Stimulated activated CD4-positive, alpha-beta T cell treated with anti-CD3 and anti-CD28 coated beads, Interleukin-1b, Interleukin-23, amount 100 ng/mL, for 1 hour (primary cell): ENCODE results near the gene FBH1.
A peak's percentile ranks its signal among the peaks of the same experiment; 100 is the strongest.
"Not testable (repeated sequence)": the region's sequence is repeated elsewhere in the genome, so short reads cannot be mapped to it uniquely, and the experiment has no call there.

Experiments
- DNase-seq, 2 donors: peaks; one replicate each; pipeline ENCODE4 v3.0.0-alpha.2; 2020; ENCODE audit warnings: low read depth in 2 of 2

Gene FBH1

DNA sequence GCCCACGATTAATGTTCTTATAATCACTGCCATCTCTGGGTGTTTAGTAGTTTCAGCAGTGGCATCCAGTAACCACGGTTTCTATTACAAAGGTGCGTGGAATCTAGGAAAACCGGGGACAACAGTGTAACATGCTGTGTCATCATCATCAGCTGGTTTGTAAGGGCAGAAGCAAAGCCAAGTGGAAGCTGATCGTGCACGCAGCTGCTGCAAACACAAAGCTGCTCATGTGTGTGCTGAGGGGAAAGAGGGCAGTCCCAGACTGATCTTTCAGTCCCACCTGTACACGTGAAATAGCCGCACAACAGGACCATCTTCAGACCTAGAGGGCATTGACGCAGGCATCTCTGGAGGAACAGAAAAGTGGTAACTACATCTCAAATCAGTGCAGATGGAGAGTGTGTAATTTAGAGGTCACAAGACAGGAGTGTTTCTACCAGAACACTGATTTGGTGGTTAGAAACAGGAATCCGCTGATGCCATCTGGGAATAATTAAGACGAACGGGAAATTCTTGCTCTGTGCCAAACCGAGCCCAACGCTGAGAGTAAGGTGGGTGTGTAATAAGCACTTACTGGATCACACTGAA lies 13.8 kb upstream of the FBH1 start:
- DNase-seq, result no peak

DNA sequence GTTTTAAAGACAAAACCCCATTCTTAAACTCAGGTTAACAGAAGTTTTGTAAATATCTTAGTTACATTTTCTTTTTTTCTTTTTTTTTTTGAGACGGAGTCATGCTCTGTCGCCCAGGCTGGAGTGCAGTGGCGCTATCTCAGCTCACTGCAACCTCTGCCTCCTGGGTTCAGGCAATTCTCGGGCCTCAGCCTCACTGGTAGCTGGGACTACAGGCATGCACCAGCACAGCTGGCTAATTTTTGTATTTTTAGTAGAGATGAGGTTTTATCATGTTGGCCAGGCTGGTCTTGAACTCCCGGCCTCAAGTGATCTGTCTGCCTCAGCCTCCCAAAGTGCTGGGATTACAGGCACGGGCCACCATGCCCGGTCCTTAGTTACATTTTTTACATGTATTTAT lies 13.0 kb upstream of the FBH1 start:
- DNase-seq, result not testable (repeated sequence)

GRCh38 chr10:5882961-5883360 lies 7.1 kb upstream of the FBH1 start:
- no peak for DNase-seq

- no peak for DNase-seq
Measured at GRCh38 chr10:5885619-5886018, 4.4 kb upstream of the FBH1 start.

- no peak for DNase-seq
Measured at GRCh38 chr10:5887029-5887428, 3.0 kb upstream of the FBH1 start.

GRCh38 chr10:5887641-5888040 lies 2.4 kb upstream of the FBH1 start:
- no peak for DNase-seq

- DNase-seq, result no peak
Measured at GRCh38 chr10:5888351-5888750, 1.7 kb upstream of the FBH1 start.

DNA sequence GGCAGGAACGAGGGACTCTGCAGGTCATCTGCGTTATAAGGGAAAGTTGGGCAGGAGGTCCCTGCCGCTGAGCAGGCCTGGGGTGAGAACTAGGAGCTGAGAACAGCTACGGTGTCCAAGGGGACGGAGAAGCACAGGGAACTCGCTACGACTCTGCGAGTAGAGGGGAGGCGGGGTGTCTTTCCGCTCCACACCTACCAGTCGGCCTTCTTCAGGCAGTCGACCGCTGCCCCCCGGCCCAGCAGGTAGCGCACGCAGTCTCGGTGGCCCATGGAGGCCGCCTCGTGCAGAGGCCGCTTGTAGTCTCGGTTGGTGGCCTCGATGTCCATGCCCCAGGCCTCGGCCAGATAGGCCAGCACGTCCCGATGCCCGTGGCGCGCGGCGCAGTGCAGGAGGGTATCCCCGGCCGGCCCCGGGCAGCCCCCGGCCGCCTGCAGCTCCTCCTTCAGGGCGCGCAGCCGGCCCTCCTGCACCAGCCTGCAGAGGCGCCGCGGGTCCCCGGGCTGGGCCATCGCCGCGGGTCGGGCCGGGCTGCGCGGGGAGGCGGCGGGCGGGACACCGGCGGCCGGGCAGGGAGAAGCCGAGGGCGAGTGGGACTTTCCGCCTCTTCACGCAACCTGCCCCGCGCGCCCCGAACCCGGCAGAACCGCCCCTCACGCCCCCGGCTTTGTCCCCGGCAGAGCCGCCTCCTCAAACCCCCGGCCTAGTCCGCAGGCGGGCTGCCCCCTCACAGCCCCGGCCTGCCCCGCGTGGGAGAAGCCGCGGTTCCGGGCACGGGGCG lies 1.0 kb upstream of the FBH1 start:
- DNase-seq, result peak in 1 of 2 donors; percentile 12

- no peak for DNase-seq
Measured at GRCh38 chr10:5890452-5890915, 441 bp downstream of the FBH1 start.

DNA sequence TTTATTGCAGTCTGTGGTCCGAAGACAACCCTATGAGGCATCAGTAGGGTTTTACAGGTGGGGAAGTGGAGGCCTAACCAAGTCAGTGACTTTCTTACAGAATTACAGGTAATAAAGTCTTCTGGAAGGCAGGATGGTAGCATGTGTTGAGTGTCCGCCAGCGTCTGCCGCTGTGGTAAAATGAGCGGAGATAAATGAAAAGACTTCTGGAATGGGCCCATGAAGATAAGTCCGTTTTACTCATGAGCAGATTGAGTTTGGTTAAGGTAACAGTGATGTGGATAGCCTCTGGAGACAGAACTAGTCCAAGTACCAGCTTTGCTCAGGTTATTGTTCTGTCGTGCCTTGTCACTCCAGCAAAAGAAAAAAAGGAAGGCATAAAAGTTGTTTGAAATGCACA lies 966 bp downstream of the FBH1 start:
- DNase-seq, result no peak

DNA sequence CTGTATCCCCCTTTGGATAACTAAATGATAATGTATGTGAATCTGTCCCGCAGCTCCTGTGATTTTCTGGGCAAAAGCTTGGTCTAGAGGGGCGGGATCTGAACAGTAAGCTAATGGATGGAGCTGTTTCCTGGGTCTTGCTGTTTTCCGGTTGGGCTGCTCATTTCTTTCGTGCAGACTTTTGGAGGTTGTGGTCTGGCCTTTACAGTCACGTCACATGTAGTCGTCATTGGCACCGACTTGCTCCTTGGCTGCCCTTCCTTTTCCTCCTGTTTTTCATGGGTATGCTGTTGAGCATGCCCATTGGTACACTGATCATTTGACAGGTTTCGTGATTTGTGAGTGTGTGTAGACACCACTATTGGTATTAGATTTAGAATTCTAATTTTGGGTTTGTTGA lies 2.0 kb downstream of the FBH1 start:
- no peak for DNase-seq

- DNase-seq, result no peak
Measured at GRCh38 chr10:5893321-5893720, 3.3 kb downstream of the FBH1 start.

DNA sequence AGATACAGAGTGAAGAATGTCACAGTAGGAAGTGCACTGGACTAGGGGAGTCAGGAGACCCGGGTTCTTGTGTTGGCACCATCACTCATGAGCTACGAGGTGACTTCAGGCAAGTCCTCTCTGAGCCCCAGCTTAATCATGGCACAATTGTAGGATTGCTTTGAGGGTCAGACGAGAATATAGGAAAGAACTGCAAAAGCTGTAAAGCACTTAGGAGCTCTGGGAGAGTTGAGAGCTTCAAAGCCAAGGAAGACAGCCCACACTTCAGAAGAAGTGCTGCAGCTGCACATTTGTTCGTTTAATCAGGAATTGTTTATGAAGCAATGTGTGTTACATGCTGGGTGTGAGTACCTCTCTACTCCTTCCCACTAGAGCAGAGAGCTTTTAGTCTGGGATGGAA lies 4.4 kb downstream of the FBH1 start:
- DNase-seq, result no peak

DNA sequence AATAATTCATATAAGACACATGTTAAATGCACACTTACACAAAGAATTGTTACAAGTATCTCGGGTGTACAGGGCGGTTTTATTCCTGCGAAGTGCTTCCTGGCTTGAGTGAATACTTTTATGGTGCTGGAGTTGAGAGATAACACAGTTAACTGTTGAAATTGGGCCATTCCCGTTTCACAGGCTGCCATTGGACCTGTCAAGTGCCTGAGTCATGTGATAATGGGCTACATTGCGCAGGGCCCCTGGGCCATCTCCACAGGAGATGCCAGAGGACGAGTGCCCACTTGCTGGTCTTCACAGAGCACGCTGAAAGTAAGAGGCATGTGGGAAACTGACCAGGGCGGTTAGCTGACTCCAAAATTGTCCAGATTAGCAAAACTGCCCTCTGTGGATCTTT lies 4.8 kb downstream of the FBH1 start:
- no peak for DNase-seq

DNA sequence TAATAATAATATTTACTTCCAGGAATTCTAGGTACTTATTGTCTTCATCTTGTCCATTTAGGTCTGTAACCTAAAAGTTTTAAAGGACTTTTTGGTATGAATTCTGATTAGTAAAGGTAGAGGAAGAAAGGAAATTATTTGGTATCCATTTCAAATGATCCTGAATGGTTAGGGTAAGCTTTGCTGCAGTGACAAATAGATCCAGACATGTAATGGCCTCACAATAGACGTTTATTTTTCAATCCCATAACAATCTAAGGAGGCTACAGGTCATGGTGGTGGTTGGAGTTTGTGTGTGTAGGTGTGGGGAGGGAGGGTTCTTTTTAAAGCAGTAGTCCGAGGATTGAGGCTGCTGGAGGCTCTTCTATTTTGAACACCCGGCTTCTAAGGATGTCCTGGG lies 5.3 kb downstream of the FBH1 start:
- DNase-seq, result no peak

GRCh38 chr10:5895804-5896203 lies 5.8 kb downstream of the FBH1 start:
- DNase-seq, result no peak

DNA sequence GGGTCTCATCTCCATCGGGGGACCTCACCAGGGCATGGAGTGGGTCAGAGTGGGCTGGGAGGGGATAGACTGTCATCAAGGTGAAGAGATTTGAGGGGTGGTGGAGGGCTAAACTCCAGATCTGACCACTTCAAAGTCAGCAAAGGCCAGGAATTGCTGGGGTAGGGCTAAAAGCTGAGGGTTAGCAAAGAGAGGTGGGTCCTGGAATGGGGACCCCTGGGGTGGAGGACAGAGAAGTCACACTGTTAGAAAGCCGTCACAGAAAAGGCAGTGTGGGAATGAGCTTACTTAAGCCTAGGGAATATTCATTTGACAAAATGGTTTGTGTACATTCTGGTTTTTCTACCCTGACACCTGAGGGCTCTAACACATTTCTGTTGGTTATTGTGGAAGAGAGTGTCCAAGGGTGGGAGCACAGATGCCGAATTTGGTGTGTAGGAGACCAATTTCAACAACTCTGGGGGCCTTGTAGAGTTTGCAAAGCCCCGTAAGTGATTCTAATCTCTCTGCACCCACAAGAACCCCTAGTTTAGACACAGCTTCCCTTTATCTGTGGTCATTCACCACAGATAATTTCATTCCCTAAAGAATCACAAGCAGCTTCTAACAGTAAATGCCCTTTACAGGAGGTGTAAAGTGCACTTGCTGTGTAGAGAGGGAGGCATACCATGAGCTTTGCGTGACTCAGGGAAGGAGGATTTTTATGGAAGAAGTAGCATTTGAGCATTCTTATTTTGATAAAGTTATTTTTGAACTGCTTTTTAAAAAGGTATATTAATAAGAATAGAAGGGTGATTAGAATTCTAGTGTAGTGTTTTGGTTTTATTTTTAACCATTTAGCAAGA lies 6.4 kb downstream of the FBH1 start:
- DNase-seq, result no peak

GRCh38 chr10:5897053-5897340 lies 7.0 kb downstream of the FBH1 start:
- no peak for DNase-seq

- DNase-seq, result no peak
Measured at GRCh38 chr10:5897504-5897903, 7.5 kb downstream of the FBH1 start.

DNA sequence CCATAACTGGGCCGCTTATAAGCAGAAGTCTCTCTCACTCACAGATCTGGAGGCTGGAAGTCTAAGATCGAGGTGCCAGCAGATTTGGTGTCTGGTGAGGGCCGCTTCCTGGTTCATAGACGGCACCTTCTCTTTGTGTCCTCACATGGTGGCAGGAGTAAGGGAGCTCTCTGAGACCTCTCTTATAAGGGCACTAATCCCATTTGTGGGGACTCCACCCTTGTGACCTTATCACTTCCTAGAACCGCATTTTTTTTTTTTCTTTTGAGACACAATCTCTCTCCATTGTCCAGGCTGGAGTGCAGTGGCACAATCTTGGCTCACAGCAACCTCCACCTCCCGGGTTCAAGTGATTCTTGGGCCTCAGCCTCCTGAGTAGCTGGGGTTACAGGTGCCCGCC lies 8.1 kb downstream of the FBH1 start:
- no peak for DNase-seq

- no peak for DNase-seq
Measured at GRCh38 chr10:5900247-5900646, 10.2 kb downstream of the FBH1 start.

GRCh38 chr10:5902511-5903274 lies 12.7 kb downstream of the FBH1 start:
- DNase-seq, result no peak
